Measurements from ENCODE around the gene DAZAP1.

The DAZAP1 gene

GRCh38 chr19:1430246-1430645, 22.9 kb downstream of the DAZAP1 start:
- Histone ChIP-seq H3K4me3 (ENCODE audit: insufficient read depth, low read length, poor library complexity, severe bottlenecking) (no peak overlapping the region), H3F3A (ENCODE audit: insufficient read depth) (peaks cover 4% of the 10 kb centered on the region), H3K79me2 (ENCODE audit: insufficient read depth, low read length) (peaks cover 13% of the 10 kb centered on the region), H3K9ac (ENCODE audit: low read length) (no peak overlapping the region), H3K27ac (ENCODE audit: low read depth, low read length) (no peak overlapping the region), H3K9me2 (replicated peaks; ENCODE audit: insufficient read depth, low read length) (no peaks in the 10 kb centered on the region), H4K20me1 (ENCODE audit: low read depth, low read length) (no peaks in the 10 kb centered on the region), H3K27me3 (ENCODE audit: low read length) (no peaks in the 10 kb centered on the region), H3K9me3 (ENCODE audit: insufficient read depth, low read length) (no peaks in the 10 kb centered on the region), H3K4me2 (ENCODE audit: low read depth, low read length, poor library complexity, severe bottlenecking) (no peak overlapping the region), H3K36me3 (ENCODE audit: low read length) (peaks cover 11% of the 10 kb centered on the region; the same call in 1 of the 2 replicates), H2AFZ (ENCODE audit: low read depth, low read length, severe bottlenecking) (no peak overlapping the region)
- TF ChIP-seq EZH2phosphoT487 (conservative IDR thresholded peaks at IDR 0.05; ENCODE audit: low read length) (no peak), CTCF (IDR thresholded peaks at IDR 0.05; ENCODE audit: insufficient read depth, low read length, poor library complexity, severe bottlenecking) (no peak)

- no peak overlapping the region for H3K27ac ChIP-seq (ENCODE audit: low read depth, low read length)
- peaks cover 11% of the 10 kb centered on the region; the same call in 1 of the 2 replicates for H3K36me3 ChIP-seq (ENCODE audit: low read length)
- TF ChIP-seq EZH2phosphoT487 (conservative IDR thresholded peaks at IDR 0.05; ENCODE audit: low read length), result no peak
- no peak for TF ChIP-seq CTCF (IDR thresholded peaks at IDR 0.05; ENCODE audit: insufficient read depth, low read length, poor library complexity, severe bottlenecking)
- H2AFZ ChIP-seq (ENCODE audit: low read depth, low read length, severe bottlenecking), result no peak overlapping the region
- H3K4me3 ChIP-seq (ENCODE audit: insufficient read depth, low read length, poor library complexity, severe bottlenecking), result no peak overlapping the region
- no peaks in the 10 kb centered on the region for H3K9me2 ChIP-seq (replicated peaks; ENCODE audit: insufficient read depth, low read length)
- H4K20me1 ChIP-seq (ENCODE audit: low read depth, low read length), result no peaks in the 10 kb centered on the region
- H3K27me3 ChIP-seq (ENCODE audit: low read length), result no peaks in the 10 kb centered on the region
- no peaks in the 10 kb centered on the region for H3K9me3 ChIP-seq (ENCODE audit: insufficient read depth, low read length)
- H3F3A ChIP-seq (ENCODE audit: insufficient read depth), result peaks cover 14% of the 10 kb centered on the region
- no peak overlapping the region for H3K4me2 ChIP-seq (ENCODE audit: low read depth, low read length, poor library complexity, severe bottlenecking)
- peaks cover 9% of the 10 kb centered on the region for H3K79me2 ChIP-seq (ENCODE audit: insufficient read depth, low read length)
- H3K9ac ChIP-seq (ENCODE audit: low read length), result no peak overlapping the region
Measured at GRCh38 chr19:1431759-1432506, 24.5 kb downstream of the DAZAP1 start.

GRCh38 chr19:1432507-1432887, 25.1 kb downstream of the DAZAP1 start:
- Histone ChIP-seq H2AFZ (ENCODE audit: low read depth, low read length, severe bottlenecking) (no peak overlapping the region), H3K4me3 (ENCODE audit: insufficient read depth, low read length, poor library complexity, severe bottlenecking) (no peak overlapping the region), H3K9me3 (ENCODE audit: insufficient read depth, low read length) (no peaks in the 10 kb centered on the region), H3K27ac (ENCODE audit: low read depth, low read length) (no peak overlapping the region), H4K20me1 (ENCODE audit: low read depth, low read length) (no peaks in the 10 kb centered on the region), H3F3A (ENCODE audit: insufficient read depth) (peaks cover 18% of the 10 kb centered on the region), H3K9ac (ENCODE audit: low read length) (no peak overlapping the region), H3K79me2 (ENCODE audit: insufficient read depth, low read length) (peaks cover 6% of the 10 kb centered on the region; the same call in 1 of the 2 replicates), H3K9me2 (replicated peaks; ENCODE audit: insufficient read depth, low read length) (no peaks in the 10 kb centered on the region), H3K36me3 (ENCODE audit: low read length) (peaks cover 11% of the 10 kb centered on the region; the same call in 1 of the 2 replicates), H3K4me2 (ENCODE audit: low read depth, low read length, poor library complexity, severe bottlenecking) (no peak overlapping the region), H3K27me3 (ENCODE audit: low read length) (no peaks in the 10 kb centered on the region)
- no peak for TF ChIP-seq CTCF (IDR thresholded peaks at IDR 0.05; ENCODE audit: insufficient read depth, low read length, poor library complexity, severe bottlenecking)
- TF ChIP-seq EZH2phosphoT487 (conservative IDR thresholded peaks at IDR 0.05; ENCODE audit: low read length), result no peak
